Astrocyte of the hippocampus (primary cell): ENCODE data around the gene CALU.

Source experiments
- DNase-seq: peaks from one replicate; pipeline ENCODE4 v3.0.0; 2011; ENCODE audit warnings: low read depth, low spot score

CALU gene

GRCh38 chr7:128785738-128786137, 46.6 kb downstream of the CALU start:
- no peak for DNase-seq

GRCh38 chr7:128788446-128789412, 49.6 kb downstream of the CALU start:
- no peak for DNase-seq

GRCh38 chr7:128790315-128791041, 51.3 kb downstream of the CALU start:
- DNase-seq, result no peak

- DNase-seq, result peak; percentile 81
These were observed 52.2 kb downstream of the CALU start, which contains the start of gene CCDC136 for GRCh38 chr7:128791121-128791971. Gene CCDC136 (plus strand): TSS chr7:128791968. CDS start chr7:128792412, 444 bp downstream.

- peak; percentile 46 for DNase-seq
These were observed 52.8 kb downstream of the CALU start for GRCh38 chr7:128791972-128792327.

- no peak for DNase-seq
These were observed 53.5 kb downstream of the CALU start for GRCh38 chr7:128792471-128793180.

- no peak for DNase-seq
These were observed 54.0 kb downstream of the CALU start for GRCh38 chr7:128793181-128793547.

- DNase-seq, result no peak
These were observed 54.9 kb downstream of the CALU start for GRCh38 chr7:128794020-128794419.

GRCh38 chr7:128794436-128794835, 55.3 kb downstream of the CALU start:
- DNase-seq, result no peak

- no peak for DNase-seq
These were observed 56.0 kb downstream of the CALU start for GRCh38 chr7:128795129-128795528.

GRCh38 chr7:128796327-128796726, 57.2 kb downstream of the CALU start:
- DNase-seq, result peak; percentile 79

- DNase-seq, result no peak
These were observed 60.3 kb downstream of the CALU start for GRCh38 chr7:128799451-128799850.

- no peak for DNase-seq
These were observed 61.4 kb downstream of the CALU start for GRCh38 chr7:128800567-128800966.

GRCh38 chr7:128801003-128801402, 61.8 kb downstream of the CALU start:
- DNase-seq, result no peak

- no peak for DNase-seq
These were observed 62.7 kb downstream of the CALU start for GRCh38 chr7:128801667-128802418.

- no peak for DNase-seq
These were observed 65.3 kb downstream of the CALU start for GRCh38 chr7:128804484-128804883.

- no peak for DNase-seq
These were observed 66.1 kb downstream of the CALU start for GRCh38 chr7:128805225-128805624.

- no peak for DNase-seq
These were observed 68.0 kb downstream of the CALU start for GRCh38 chr7:128807191-128807590.

GRCh38 chr7:128809363-128809762, 70.2 kb downstream of the CALU start:
- no peak for DNase-seq

GRCh38 chr7:128810473-128810872, 71.3 kb downstream of the CALU start:
- DNase-seq, result no peak
